Uterus (tissue), 4 donors: ENCODE measurements around the gene SP6. TPM values are rescaled to one million over a fixed set of nuclear protein-coding genes. Genes with fewer than 3 reads are reported as not detected.
A peak's percentile ranks its signal among the peaks of the same experiment; 100 is the strongest.

Experiments
- DNase-seq, 2 donors: peaks; one replicate each; pipeline ENCODE4 v3.0.0-alpha.2; 2019 to 2020
- H3K27ac ChIP-seq, 2 donors: fragments of 200-600 bp; sonication (generic); 1 replicate in 1 of 2; 2 replicates in 1 of 2; pipeline ENCODE4 v1.5.1; 2016 to 2018
- H3K27me3 ChIP-seq, 2 donors: fragments of 200-600 bp; sonication (generic); one replicate each; pipeline ENCODE4 v1.5.1; 2018 to 2019; ENCODE audit warnings: control low read depth in 1 of 2
- H3K36me3 ChIP-seq, 2 donors: fragments of 200-600 bp; sonication (generic); one replicate each; pipeline ENCODE4 v1.5.1; 2019; ENCODE audit warnings: control low read depth in 1 of 2
- H3K4me1 ChIP-seq, 2 donors: fragments of 200-600 bp; sonication (generic); one replicate each; pipeline ENCODE4 v1.5.1; 2018 to 2019; ENCODE audit warnings: control low read depth in 1 of 2
- H3K4me3 ChIP-seq, 2 donors: fragments of 200-600 bp; sonication (generic); 1 replicate in 1 of 2; 2 replicates in 1 of 2; pipeline ENCODE4 v1.5.1; 2018 to 2019; ENCODE audit warnings: mild to moderate bottlenecking in 1 of 2
- H3K9me3 ChIP-seq, 2 donors: fragments of 200-600 bp; sonication (generic); one replicate each; pipeline ENCODE4 v1.5.1; 2019; ENCODE audit warnings: control low read depth in 1 of 2
- CTCF ChIP-seq, 4 experiments: fragments of 200-600 bp in 2 of 4; fragments of 450-650 bp in 2 of 4; sonication (generic) in 2 of 4; IDR thresholded peaks; one replicate each; pipeline ENCODE4 v1.5.1; 2016 to 2019; ENCODE audit warnings: antibody characterized with exemption in 4 of 4, mild to moderate bottlenecking in 2 of 4, moderate library complexity in 1 of 4
- POLR2A ChIP-seq, 2 donors: fragments of 450-650 bp; IDR thresholded peaks; one replicate each; pipeline ENCODE4 v1.6.1; 2016; ENCODE audit warnings: antibody characterized with exemption in 2 of 2, mild to moderate bottlenecking in 1 of 2, moderate library complexity in 1 of 2
- intact Hi-C: fragments of 100-400 bp; cut with DNase I; formaldehyde crosslinking; loops from one replicate; pipeline ENCODE4 v1.15.1; 2023; ENCODE audit warnings: low total_unique reads
- total RNA-seq, 4 donors: library from RNA; depleted of rRNA in 3 of 4; stranded (reverse); fragments of >200 nt in 3 of 4; gene quantifications; one replicate each; pipeline versions ENCODE4 v1.1.0 to v1.2.4, GENCODE V29; 2014 to 2023
- donor health status: DM: yes; HTN: yes; CAD: no.

Gene SP6
- total RNA-seq, 4 donors from 2014 or later, result 1.4 to 1.5 TPM; not detected in 2

- Histone ChIP-seq H3K36me3 (no peaks in the 10 kb centered on the region), H3K27ac (no peak overlapping the region), H3K9me3 (no peaks in the 10 kb centered on the region), H3K27me3 (no peaks in the 10 kb centered on the region), H3K4me1 (no peaks in the 10 kb centered on the region), H3K4me3 (no peak overlapping the region)
- TF ChIP-seq CTCF (IDR thresholded peaks at IDR 0.05) (no peak), POLR2A (IDR thresholded peaks at IDR 0.05) (no peak)
- intact Hi-C loops, result no loop called here
- DNase-seq, result no peak
Measured at GRCh38 chr17:47834756-47835155, 16.2 kb downstream of the SP6 start.

GRCh38 chr17:47831934-47832327 lies 19.0 kb downstream of the SP6 start:
- Histone ChIP-seq H3K27ac (no peak overlapping the region), H3K36me3 (no peaks in the 10 kb centered on the region), H3K9me3 (no peaks in the 10 kb centered on the region), H3K4me1 (no peaks in the 10 kb centered on the region), H3K4me3 (peak overlapping the region; percentile 71 to 73), H3K27me3 (no peaks in the 10 kb centered on the region)
- no peak for DNase-seq
- TF ChIP-seq POLR2A (IDR thresholded peaks at IDR 0.05) (no peak), CTCF (IDR thresholded peaks at IDR 0.05) (no peak)
- intact Hi-C loops, result no loop called here

GRCh38 chr17:47831003-47831933 lies 19.7 kb downstream of the SP6 start, which contains the start of the genes LRRC46 and MRPL10:
Gene LRRC46, plus strand, starts transcription at chr17:47831670. Its CDS starts 320 bp downstream, at chr17:47831990.
Gene MRPL10, minus strand, starts transcription at chr17:47831541. Its CDS starts 30 bp downstream, at chr17:47831511.
- intact Hi-C loops, result no loop called here
- peak in 1 of 4 experiments; percentile 55 for TF ChIP-seq CTCF (IDR thresholded peaks at IDR 0.05)
- peak; percentile 63 to 85 for TF ChIP-seq POLR2A (IDR thresholded peaks at IDR 0.05)
- peak within 1 kb of the TSS; percentile 64 to 73 for H3K27ac ChIP-seq

GRCh38 chr17:47830396-47831002 lies 20.5 kb downstream of the SP6 start:
- DNase-seq, result no peak
- H3K27ac ChIP-seq, result peak overlapping the region; percentile 64 to 73
- TF ChIP-seq POLR2A (IDR thresholded peaks at IDR 0.05) (no peak), CTCF (IDR thresholded peaks at IDR 0.05) (no peak)
- H3K9me3 ChIP-seq, result no peaks in the 10 kb centered on the region
- H3K4me1 ChIP-seq, result no peaks in the 10 kb centered on the region
- intact Hi-C loops, result no loop called here
- no peaks in the 10 kb centered on the region for H3K27me3 ChIP-seq
- peak overlapping the region; percentile 71 to 73 for H3K4me3 ChIP-seq
- no peaks in the 10 kb centered on the region for H3K36me3 ChIP-seq

More at GRCh38 chr17:47831003-47831933, 19.7 kb downstream of the SP6 start, which contains the start of the genes LRRC46 and MRPL10:
- no peaks in the 10 kb centered on the region for H3K27me3 ChIP-seq
- H3K4me1 ChIP-seq, result no peaks in the 10 kb centered on the region
- peak; percentile 92 to 96 for DNase-seq
- H3K9me3 ChIP-seq, result no peaks in the 10 kb centered on the region
- peak within 1 kb of the TSS; percentile 71 to 73 for H3K4me3 ChIP-seq
- H3K36me3 ChIP-seq, result no peaks in the 10 kb centered on the region

GRCh38 chr17:47829870-47830269 lies 21.1 kb downstream of the SP6 start:
- intact Hi-C loops, result no loop called here
- no peaks in the 10 kb centered on the region for H3K27me3 ChIP-seq
- DNase-seq, result no peak
- H3K4me3 ChIP-seq, result no peak overlapping the region
- H3K36me3 ChIP-seq, result no peaks in the 10 kb centered on the region
- no peaks in the 10 kb centered on the region for H3K9me3 ChIP-seq
- no peak overlapping the region for H3K27ac ChIP-seq
- no peaks in the 10 kb centered on the region for H3K4me1 ChIP-seq
- no peak for TF ChIP-seq POLR2A (IDR thresholded peaks at IDR 0.05)
- no peak for TF ChIP-seq CTCF (IDR thresholded peaks at IDR 0.05)
